HG03520 (cell line): ENCODE results near the gene EGFL7.
"Not testable (repeated sequence)": the region's sequence is repeated elsewhere in the genome, so short reads cannot be mapped to it uniquely, and the experiment has no call there.

ENCODE experiments used
- ATAC-seq: cut with Tn5 transposase; IDR thresholded peaks from one replicate; pipeline ENCODE4 v1.9.1; 2021; ENCODE audit warnings: mild to moderate bottlenecking, moderate library complexity; ENCODE audit not compliant: unreplicated experiment

Gene EGFL7

GRCh38 chr9:136696502-136696901 is 33.8 kb downstream of the EGFL7 start:
- ATAC-seq, result no peak

DNA sequence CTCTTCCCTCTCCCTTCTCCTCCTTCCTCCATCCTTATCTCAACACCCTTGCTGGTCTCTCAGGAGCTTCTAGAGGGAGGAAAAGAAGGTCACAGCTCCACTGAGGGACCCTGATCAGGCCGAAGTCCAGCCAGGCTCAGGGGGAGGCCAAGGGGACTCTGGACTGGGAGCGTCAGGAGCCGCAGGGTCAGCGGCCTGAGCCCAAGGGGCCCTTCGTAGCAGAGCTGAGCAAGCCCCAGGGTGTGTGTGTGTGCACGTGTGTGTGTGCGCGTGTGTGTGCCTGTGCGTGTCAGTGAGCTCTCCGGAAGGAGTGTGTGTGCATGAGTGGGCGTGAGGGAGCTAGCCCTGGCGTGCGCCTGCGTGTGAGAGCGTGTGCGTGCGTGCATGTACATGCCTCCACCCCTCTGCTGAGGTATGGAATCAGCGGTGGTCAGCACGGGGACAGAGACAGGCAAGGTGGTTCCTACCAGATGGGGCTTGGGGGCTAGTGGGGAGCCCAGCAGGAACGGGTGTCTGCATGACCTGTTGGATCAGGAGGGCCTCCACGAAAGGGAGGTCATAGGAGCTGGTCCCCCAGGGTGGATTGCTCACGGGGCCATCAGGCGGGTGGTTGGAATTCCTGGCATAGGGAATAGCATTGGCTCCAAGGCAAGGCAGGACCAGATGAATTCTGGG is 34.6 kb downstream of the EGFL7 start:
- ATAC-seq, result no peak

- no peak for ATAC-seq
Observed at GRCh38 chr9:136697821-136698526, 35.3 kb downstream of the EGFL7 start.

GRCh38 chr9:136698635-136699246 is 36.0 kb downstream of the EGFL7 start:
- no peak for ATAC-seq

DNA sequence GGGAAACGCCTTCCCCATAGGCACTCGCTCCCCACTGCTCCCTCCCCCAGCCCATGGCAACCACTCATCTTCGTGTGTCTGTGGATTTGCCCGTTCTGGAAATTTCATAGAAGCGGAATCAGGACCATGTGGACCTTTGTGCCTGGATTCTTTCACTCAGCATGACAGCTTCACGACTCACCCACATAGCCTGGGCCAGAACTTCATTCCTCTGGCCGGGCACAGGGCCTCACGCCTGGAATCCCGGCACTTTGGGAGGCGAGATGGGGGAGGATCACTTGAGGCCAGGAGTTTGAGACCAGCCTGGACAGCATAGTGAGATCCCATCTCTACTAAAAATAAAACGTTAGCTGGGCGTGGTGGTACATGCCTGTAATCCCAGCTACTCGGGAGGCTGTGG is 37.6 kb downstream of the EGFL7 start:
- no peak for ATAC-seq

DNA sequence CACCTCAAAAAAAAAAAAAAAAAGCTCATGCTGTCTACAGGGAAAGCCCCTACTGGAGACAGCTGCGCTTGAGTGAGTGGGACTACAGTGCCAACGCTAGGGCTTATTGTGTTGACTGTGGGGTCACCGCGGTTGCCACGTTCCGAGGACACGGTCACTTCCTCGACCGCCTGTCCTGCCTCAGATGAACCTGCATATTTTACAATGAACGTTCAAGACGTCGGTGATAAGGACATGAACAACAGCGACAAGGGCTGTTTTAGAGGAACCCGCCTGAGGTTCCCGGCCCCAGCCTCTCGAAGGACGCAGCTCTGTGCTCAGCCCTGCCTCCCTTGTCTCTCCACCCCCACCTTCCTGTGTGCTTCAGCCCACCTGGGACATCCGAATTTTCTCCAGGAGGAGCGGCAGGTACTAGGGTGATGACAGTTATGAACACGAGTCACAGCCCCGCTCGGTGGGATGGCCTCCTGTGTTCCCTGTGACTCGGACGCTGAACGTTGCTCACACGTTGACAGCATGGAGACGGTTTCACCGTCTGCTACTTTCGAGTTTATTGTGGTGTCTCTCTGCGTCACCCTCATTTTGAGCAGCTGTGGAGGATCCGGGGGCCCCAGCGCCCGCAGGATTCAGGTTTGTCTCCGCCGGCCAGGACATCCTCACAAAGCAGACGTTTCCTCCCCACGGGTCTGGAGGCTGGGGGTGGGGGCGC is 38.4 kb downstream of the EGFL7 start:
- peak; percentile 69 for ATAC-seq

DNA sequence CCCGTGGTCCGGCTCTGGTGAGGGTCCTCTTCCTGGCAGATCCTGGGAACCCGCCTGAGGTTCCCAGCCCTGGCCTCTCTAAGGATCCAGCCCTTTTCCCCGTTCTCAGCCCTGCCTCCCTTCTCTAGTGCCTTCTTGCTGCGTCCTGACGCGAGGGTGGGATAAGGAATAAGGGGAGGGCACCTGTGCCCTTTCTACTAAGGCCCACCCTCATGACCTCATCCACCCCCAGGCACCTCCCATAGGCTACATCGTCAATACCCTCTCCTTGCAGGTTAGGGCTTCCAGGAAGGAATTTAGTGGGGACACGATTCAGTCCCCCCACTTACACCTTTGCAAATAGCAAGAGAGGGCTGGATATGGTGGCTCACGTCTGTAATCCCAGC is 38.9 kb downstream of the EGFL7 start:
- ATAC-seq, result no peak

DNA sequence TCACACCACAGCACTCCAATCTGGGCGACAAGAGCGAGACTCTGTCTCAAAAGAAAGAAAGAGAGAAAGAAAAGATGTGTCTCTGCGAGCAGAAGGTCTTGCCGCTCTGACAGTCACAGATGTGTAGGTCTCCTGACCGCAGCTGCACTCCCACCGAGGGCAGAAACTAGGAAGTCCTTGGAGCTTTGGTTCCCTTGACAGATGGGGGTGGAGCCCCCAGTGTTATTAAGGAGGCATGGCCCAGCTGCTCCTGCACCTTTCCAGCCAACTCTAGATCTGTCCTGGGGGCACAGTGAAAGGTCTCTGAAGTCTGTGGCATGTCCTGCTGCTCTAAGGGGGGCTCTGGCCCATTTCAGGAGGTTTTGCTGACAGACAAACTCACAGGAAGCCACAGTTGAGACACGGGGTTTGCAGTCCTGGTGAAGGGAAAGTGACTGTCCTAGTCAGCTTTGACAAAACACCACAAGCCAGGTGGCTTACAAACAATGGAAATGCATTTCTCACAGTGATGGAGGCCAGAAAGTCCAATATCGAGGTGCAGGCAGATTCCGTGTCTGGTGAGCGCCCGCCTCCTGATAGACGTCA is 40.7 kb downstream of the EGFL7 start:
- no peak for ATAC-seq

DNA sequence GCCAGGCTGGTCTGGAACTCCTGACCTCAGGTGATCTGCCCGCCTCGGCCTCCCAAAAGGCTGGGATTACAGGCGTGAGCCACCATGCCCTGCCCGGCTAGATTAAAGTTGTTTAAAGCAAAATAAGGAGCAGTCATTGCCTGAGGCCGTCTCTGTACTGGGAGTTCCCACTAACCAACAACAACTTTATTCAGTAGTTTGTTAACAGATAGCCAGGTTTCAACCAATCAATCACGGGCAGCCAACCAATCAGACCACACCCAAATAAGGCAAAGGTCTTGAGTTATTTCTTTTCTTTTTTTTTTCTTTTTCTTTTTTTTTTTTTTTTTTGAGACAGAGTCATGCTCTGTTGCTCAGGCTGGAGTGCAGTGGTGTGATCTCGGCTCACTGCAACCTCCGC is 42.0 kb downstream of the EGFL7 start:
- not testable (repeated sequence) for ATAC-seq

DNA sequence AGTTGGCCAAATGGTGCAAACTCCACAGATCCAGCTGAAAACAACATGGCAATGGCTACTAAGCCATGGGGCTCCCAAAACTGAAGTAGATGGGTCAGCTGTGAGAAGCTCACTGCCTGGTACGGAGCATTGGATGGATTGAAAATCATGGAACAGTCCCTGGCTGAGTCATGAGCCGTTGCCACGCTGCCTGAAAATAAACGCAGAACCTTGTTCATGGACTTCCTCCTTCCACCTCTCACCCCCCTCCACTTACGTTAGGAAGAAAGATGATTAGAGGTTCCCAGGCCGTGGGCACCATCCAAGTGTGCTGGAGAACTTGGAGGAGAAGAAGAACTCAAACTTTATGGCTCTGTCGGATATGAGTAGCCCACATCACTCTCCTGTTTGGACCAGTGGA is 42.8 kb downstream of the EGFL7 start:
- ATAC-seq, result no peak

GRCh38 chr9:136707011-136707410 is 44.3 kb downstream of the EGFL7 start:
- no peak for ATAC-seq

DNA sequence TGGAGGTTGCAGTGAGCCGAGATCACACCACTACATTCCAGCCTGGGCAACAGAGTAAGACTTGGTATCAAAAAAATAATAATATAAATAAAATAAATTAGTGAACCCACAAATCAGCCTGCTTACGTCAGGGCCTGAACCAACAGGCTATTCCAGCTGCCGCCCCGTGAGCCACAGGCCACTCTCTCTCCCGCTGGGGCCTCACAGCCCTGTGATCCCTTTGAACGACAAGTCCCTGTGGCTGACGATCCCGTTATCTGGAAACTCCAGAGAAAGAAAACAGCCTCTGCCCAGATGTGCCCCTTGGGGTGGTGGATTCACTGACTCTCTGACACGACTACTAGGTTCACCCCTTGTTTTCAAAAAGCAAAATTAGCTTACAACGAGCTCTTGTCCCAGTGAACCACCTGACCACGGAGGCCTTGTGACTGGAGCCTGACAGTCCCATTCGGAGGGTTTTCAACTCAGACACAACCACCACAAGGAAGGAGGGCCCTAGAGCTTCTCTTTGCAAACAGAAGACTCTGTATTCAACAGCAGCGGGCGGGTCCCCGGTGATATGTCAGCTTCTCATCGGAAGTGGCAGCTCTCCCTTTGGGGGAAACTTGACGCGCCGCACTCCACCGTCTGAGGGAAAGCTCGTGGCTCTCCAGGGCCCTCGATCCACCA is 45.3 kb downstream of the EGFL7 start:
- no peak for ATAC-seq

GRCh38 chr9:136709454-136710109 is 46.9 kb downstream of the EGFL7 start:
- ATAC-seq, result no peak

DNA sequence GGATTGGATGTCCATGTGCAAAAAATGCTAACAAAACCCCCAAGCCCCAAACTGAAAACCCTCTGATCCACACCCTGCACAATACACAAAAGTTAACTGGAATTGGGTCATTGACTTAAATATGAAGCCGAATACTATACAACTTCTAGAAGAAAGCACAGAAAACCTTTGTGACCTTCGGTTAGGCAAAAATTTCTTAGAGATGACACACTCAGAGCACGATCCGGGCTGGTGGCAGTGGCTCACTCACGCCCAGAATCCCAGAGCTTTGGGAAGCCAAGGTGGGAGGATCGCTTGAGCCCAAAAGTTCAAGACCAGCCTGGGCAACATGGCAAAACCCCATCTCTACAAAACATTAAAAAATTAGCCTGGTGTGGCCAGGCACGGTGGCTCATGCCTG is 47.8 kb downstream of the EGFL7 start:
- no peak for ATAC-seq

DNA sequence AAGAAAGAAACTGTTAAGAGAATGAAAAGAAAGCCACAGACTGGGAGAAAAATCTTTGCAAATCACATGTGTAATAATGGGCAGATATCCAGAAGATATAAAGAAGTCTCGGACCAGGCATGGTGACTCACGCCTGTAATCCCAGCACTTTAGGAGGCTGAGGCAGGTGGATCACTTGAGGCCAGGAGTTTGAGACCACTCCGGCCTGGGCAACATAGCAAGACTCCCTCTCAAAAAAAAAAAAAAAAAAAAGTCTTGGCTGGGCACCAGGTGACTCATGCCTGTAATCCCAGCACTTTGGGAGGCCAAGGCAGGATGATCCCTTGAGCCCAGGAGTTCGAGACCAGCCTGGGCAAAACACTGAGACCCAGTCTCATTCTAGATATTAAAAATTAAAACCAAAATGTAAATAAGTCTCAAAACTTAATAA is 48.5 kb downstream of the EGFL7 start:
- ATAC-seq, result not testable (repeated sequence)

DNA sequence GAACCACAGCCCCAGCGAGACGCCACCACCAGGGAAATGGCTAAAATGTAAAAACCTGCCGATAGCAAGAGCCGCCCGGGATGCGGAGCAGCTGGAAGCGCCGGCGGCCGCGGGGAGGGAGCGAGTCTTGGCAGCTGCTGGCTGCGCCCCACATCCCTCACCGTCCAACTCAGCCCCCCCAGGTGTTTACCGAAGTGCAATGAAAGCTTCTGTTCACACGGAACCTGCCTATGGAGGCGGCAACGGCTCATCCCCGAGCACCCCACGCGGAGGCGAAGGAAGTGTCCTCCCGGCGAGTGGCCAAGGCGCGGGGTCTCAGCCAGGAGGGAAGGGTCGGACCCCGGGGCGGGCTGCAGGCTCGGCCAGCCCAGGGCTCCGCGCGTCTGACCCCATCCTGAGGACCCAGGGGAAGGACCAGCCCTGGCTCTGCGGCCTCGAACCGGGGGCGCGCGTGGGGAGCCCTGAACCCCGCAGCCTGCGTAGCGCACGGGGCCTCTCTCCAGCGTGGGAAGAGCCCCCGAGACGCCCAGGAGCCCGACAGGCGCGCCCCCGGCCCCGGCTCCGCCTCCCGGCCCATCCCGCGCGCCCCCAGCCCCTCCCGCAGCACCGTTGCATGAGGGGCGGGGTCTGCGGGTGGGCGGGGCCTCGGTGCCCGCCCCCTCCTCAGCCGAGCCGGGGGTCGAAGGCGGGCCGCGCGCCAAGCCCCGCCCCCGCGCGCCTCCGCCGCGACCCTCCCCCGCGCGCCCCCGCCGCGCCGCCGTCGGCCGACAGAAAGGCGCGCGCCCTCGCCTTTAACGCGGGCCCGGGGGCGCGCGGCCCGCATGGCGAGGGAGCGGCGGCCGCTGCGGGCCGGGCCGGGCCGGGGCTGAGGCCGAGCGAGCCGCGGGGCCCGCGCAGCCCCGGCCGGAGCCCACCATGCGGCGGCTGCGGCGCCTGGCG is 49.3 kb downstream of the EGFL7 start, which contains the start of gene DIPK1B:
Gene DIPK1B, plus strand, starts transcription at position 822 of the 939 bp plus-strand sequence. Its CDS starts 94 bp downstream, at position 916.
- no peak for ATAC-seq

DNA sequence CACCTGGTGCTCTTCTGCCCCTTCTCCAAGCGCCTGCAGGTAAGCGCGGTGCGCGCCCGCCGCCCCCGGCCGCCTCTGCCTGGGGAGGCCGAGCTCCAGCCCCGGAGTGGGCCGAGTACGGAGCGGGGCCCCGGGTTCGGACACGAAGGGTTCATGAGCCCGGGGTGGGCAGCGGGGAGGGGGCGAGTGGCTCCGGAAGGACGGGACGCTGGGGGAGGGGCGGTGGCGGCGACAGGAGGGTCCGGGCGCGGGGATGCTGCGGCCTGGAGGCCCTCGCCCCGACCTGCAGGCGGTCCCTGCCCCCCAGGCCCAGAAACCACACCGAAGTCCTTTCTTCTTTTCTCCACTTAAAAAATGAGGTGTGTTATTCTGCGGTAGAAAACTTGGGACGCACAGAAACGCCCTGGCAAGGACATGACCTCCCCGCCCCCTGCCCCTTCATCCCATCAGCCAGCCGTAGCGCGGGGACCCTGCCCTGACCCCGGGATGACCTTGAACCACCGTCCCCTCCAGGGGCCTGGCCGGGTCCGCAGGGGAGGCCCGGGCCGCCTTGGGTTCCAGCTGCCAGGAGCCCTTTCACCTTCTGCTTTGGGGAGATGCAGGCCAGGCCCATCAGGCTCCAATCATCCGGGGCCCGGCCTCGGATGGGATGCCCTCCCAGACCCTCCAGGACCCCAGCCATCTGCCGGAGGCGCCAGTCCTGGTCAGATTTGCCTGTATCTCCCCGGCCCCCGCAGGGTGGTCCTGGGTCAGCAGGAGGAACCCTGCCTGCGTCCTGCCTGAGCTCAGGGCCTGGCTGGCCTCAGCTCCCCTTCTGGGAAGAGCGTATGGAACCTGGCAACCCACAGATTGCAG is 50.2 kb downstream of the EGFL7 start:
- no peak for ATAC-seq

GRCh38 chr9:136713550-136713949 is 50.8 kb downstream of the EGFL7 start:
- ATAC-seq, result no peak
